H1 (cell line): ENCODE results near the gene PTDSS2.

Experiments
- CHD1 ChIP-seq: IDR thresholded peaks from 2 replicates; pipeline ENCODE4 v1.6.1; 2012; ENCODE audit warnings: low read depth, low read length, improper control_type of control experiment
- CTCF ChIP-seq, 3 experiments: IDR thresholded peaks; 1 replicate in 2 of 3; 2 replicates in 1 of 3; pipeline versions ENCODE4 v1.5.1 to v1.6.1; 2011; ENCODE audit warnings: low read length in 3 of 3, mild to moderate bottlenecking in 3 of 3, inconsistent platforms in 2 of 3, low read depth in 1 of 3, moderate library complexity in 1 of 3; ENCODE audit not compliant: insufficient read depth in 1 of 3; ENCODE audit errors: control extremely low read depth in 1 of 3
- FOSL1 ChIP-seq: IDR thresholded peaks from 2 replicates; pipeline ENCODE4 v1.6.1; 2011; ENCODE audit warnings: mild to moderate bottlenecking, low read depth, low read length, moderate library complexity; ENCODE audit not compliant: insufficient read depth
- JUN ChIP-seq: IDR thresholded peaks from 2 replicates; pipeline ENCODE4 v1.6.1; 2011; ENCODE audit warnings: low read depth, mild to moderate bottlenecking, improper control_type of control experiment, low read length
- MAFK ChIP-seq: IDR thresholded peaks from 2 replicates; pipeline ENCODE4 v1.6.1; 2012; ENCODE audit warnings: low read depth, mild to moderate bottlenecking, improper control_type of control experiment, low read length
- POLR2A ChIP-seq, 2 experiments: IDR thresholded peaks; 1 replicate in 1 of 2; 2 replicates in 1 of 2; pipeline ENCODE4 v1.6.1; 2011; ENCODE audit warnings: low read depth in 2 of 2, low read length in 2 of 2, mild to moderate bottlenecking in 2 of 2; ENCODE audit errors: control extremely low read depth in 1 of 2
- RAD21 ChIP-seq, 2 experiments: IDR thresholded peaks in 1 of 2; conservative IDR thresholded peaks in 1 of 2; 2 replicates each; pipeline ENCODE4 v1.6.1; 2011; ENCODE audit warnings: low read depth in 2 of 2, low read length in 2 of 2, improper control_type of control experiment in 1 of 2, inconsistent platforms in 1 of 2, mild to moderate bottlenecking in 1 of 2, moderate library complexity in 1 of 2
- RBBP5 ChIP-seq: IDR thresholded peaks from 2 replicates; pipeline ENCODE4 v1.7.1; 2012; ENCODE audit warnings: low read depth, mild to moderate bottlenecking, inconsistent platforms, low read length, moderate library complexity, borderline replicate concordance
- SIN3A ChIP-seq, 2 experiments: IDR thresholded peaks in 1 of 2; conservative IDR thresholded peaks in 1 of 2; 2 replicates each; pipeline ENCODE4 v1.6.1; 2011 to 2012; ENCODE audit warnings: low read length in 2 of 2, improper control_type of control experiment in 1 of 2, low read depth in 1 of 2, mild to moderate bottlenecking in 1 of 2
- SIX5 ChIP-seq: IDR thresholded peaks from 2 replicates; pipeline ENCODE4 v1.6.1; 2011; ENCODE audit warnings: mild to moderate bottlenecking, low read depth, low read length
- SP2 ChIP-seq: IDR thresholded peaks from 2 replicates; pipeline ENCODE4 v1.6.1; 2012; ENCODE audit warnings: mild to moderate bottlenecking, low read length, inconsistent platforms
- TAF1 ChIP-seq: IDR thresholded peaks from 2 replicates; pipeline ENCODE4 v1.6.1; 2011; ENCODE audit warnings: mild to moderate bottlenecking, low read depth, low read length
- USF2 ChIP-seq: IDR thresholded peaks from 2 replicates; pipeline ENCODE4 v1.6.1; 2011; ENCODE audit warnings: low read length, improper control_type of control experiment
- YY1 ChIP-seq: IDR thresholded peaks from 2 replicates; pipeline ENCODE4 v1.6.1; 2011; ENCODE audit warnings: low read depth, mild to moderate bottlenecking, low read length

- TF ChIP-seq POLR2A (IDR thresholded peaks at IDR 0.05; ENCODE audit: control extremely low read depth in 1 of 2, low read depth in 2 of 2, low read length in 2 of 2): no peak
- no peak for TF ChIP-seq CTCF (IDR thresholded peaks at IDR 0.05; ENCODE audit: control extremely low read depth in 1 of 3, insufficient read depth in 1 of 3, low read depth in 1 of 3, low read length in 3 of 3)
- TF ChIP-seq SIX5: no peak
- TF ChIP-seq TAF1: no peak
- TF ChIP-seq YY1: no peak
- TF ChIP-seq USF2: no peak
- TF ChIP-seq SIN3A (conservative IDR thresholded peaks at IDR 0.05 in 1 of 2, IDR thresholded peaks at IDR 0.05 in 1 of 2; ENCODE audit: low read depth in 1 of 2, low read length in 2 of 2): no peak
- no peak for TF ChIP-seq CHD1
- no peak for TF ChIP-seq RAD21 (IDR thresholded peaks at IDR 0.05 in 1 of 2, conservative IDR thresholded peaks at IDR 0.05 in 1 of 2; ENCODE audit: low read depth in 2 of 2, low read length in 2 of 2)
- TF ChIP-seq RBBP5: no peak
- TF ChIP-seq MAFK: no peak
- TF ChIP-seq FOSL1: no peak
- no peak for TF ChIP-seq SP2
- no peak for TF ChIP-seq JUN
Observed at GRCh38 chr11:455566-456147, 5.6 kb downstream of the PTDSS2 start.
